Endodermal cell (in vitro differentiated cells): ENCODE results near the gene G6PD. TPM values are rescaled to one million over a fixed set of nuclear protein-coding genes. Genes with fewer than 3 reads are reported as not detected.
"Not testable (repeated sequence)": the region's sequence is repeated elsewhere in the genome, so short reads cannot be mapped to it uniquely, and the experiment has no call there.

ENCODE experiments used
- DNase-seq: peaks from one replicate; pipeline ENCODE4 v3.0.0-alpha.2; 2017
- H3K27ac ChIP-seq: 2 replicates; pipeline ENCODE4 v1.5.1; 2013; ENCODE audit warnings: mild to moderate bottlenecking, low read depth, low read length, moderate library complexity
- H3K27me3 ChIP-seq: 2 replicates; pipeline ENCODE4 v1.6.1; 2013; ENCODE audit warnings: mild to moderate bottlenecking, low read length, moderate library complexity; ENCODE audit not compliant: insufficient read depth, control insufficient read depth, poor library complexity, severe bottlenecking
- H3K36me3 ChIP-seq: 2 replicates; pipeline ENCODE4 v1.7.0; 2013; ENCODE audit warnings: mild to moderate bottlenecking, low read length, moderate library complexity; ENCODE audit not compliant: control insufficient read depth, insufficient read depth
- H3K4me1 ChIP-seq: one replicate; pipeline ENCODE4 v1.7.0; 2013; ENCODE audit warnings: low read length; ENCODE audit not compliant: control insufficient read depth, insufficient read depth
- H3K4me3 ChIP-seq: 2 replicates; pipeline ENCODE4 v1.5.1; 2013; ENCODE audit warnings: mild to moderate bottlenecking, low read length, moderate library complexity
- H3K9ac ChIP-seq: 2 replicates; pipeline ENCODE4 v1.6.1; 2013; ENCODE audit warnings: mild to moderate bottlenecking, low read length, moderate library complexity; ENCODE audit not compliant: poor library complexity, severe bottlenecking; ENCODE audit errors: extremely low read depth
- H3K9me3 ChIP-seq: 2 replicates; pipeline ENCODE4 v1.6.1; 2013; ENCODE audit warnings: mild to moderate bottlenecking, low read length, moderate library complexity; ENCODE audit not compliant: control insufficient read depth
- H3K27ac Mint-ChIP-seq: 2 replicates; pipeline ENCODE4 v1.8.0; 2020; ENCODE audit warnings: mixed read lengths
- H3K27me3 Mint-ChIP-seq: 2 replicates; pipeline ENCODE4 v1.8.0; 2021; ENCODE audit warnings: mild to moderate bottlenecking, mixed read lengths; ENCODE audit not compliant: insufficient read depth
- H3K36me3 Mint-ChIP-seq: 2 replicates; pipeline ENCODE4 v1.8.0; 2020; ENCODE audit warnings: low read depth, mixed read lengths
- H3K4me1 Mint-ChIP-seq: 2 replicates; pipeline ENCODE4 v1.8.0; 2020; ENCODE audit warnings: mixed read lengths
- H3K4me3 Mint-ChIP-seq: 2 replicates; pipeline ENCODE4 v1.8.0; 2020; ENCODE audit warnings: mild to moderate bottlenecking, moderate library complexity, mixed read lengths
- H3K9me3 Mint-ChIP-seq: 2 replicates; pipeline ENCODE4 v1.8.0; 2020; ENCODE audit warnings: mild to moderate bottlenecking, mixed read lengths
- WGBS, 2 experiments: methylation state at CpG; one replicate each; pipeline versions ENCODE4 v1.1.5 to v1.1.7; 2013; ENCODE audit warnings: missing lambda C conversion rate in 2 of 2, mixed read lengths in 1 of 2; ENCODE audit not compliant: insufficient coverage in 1 of 2, insufficient read length in 1 of 2; 5-methylcytosine and 5-hydroxymethylcytosine counted together
- total RNA-seq, 2 donors: library from RNA; stranded (reverse); fragmentation: NEBNext Ultra II Directional in 1 of 2; extraction: Animal tissue kit (Norgen Biotek cat#: 25700) in 1 of 2; gene quantifications; 2 replicates in 1 of 2; 3 replicates in 1 of 2; pipeline ENCODE4 v1.2.1, GENCODE V29; 2021

The G6PD gene
- total RNA-seq, 2 donors from 2014 or later = 71.7 to 81.4 TPM

DNA sequence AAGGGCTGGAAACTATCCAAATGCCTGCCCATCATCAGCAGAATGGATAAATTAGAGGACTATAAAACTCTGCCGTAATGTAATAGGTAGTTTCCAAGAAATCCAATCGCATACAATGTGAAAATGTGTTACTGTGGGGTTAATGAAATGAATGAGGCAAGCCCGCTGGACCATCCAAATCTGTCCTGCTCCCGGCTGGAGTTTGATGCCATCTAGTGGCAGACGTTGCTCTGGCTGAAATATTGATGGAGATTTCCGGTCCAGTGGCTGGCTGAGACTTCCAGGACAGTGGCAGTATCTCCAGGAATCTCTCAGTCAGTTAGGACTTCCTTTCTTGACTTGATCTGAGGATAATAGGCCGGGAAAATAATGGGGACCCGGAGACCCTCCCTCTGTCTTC lies 36.3 kb upstream of the G6PD start:
- not testable (repeated sequence) for H3K27ac Mint-ChIP-seq, H3K27me3 ChIP-seq, DNase-seq, H3K4me1 ChIP-seq, H3K9me3 ChIP-seq, H3K4me3 Mint-ChIP-seq, H3K36me3 Mint-ChIP-seq, H3K36me3 ChIP-seq, H3K9me3 Mint-ChIP-seq, H3K27ac ChIP-seq, H3K27me3 Mint-ChIP-seq, H3K9ac ChIP-seq, H3K4me1 Mint-ChIP-seq, H3K4me3 ChIP-seq
- WGBS, 2 experiments = no CpG with 5 or more reads among the region's 8 CpGs

- not testable (repeated sequence) for H3K4me1 Mint-ChIP-seq, H3K27ac ChIP-seq, H3K36me3 Mint-ChIP-seq, H3K4me3 Mint-ChIP-seq, DNase-seq, H3K4me1 ChIP-seq, H3K27ac Mint-ChIP-seq, H3K27me3 Mint-ChIP-seq, H3K9ac ChIP-seq, H3K9me3 ChIP-seq, H3K9me3 Mint-ChIP-seq, H3K36me3 ChIP-seq, H3K27me3 ChIP-seq, H3K4me3 ChIP-seq
- no CpG with 5 or more reads among the region's 5 CpGs for WGBS, 2 experiments
These were observed 28.4 kb upstream of the G6PD start for GRCh38 chrX:154575076-154575475.

DNA sequence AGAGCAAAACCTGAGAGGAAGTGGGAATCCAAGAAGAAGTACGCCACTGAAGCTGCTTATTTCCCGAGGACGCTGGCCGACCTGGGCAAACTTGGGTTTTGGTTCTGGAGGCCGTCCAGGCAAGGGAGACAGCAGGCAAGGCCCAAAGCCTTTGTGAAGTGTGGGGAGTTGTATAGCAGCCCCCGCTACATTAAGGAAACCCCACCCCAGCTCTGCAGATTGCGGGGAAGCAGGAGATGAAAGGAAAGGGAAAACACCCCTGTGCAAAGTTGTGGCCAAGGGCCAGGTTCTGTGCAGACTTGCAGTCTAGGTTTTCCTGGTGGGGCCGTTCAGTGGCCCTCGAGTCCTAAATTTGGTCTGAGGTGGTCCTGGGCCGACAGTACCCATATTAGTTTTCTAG lies 26.4 kb upstream of the G6PD start:
- not testable (repeated sequence) for H3K27ac Mint-ChIP-seq, H3K9ac ChIP-seq, H3K9me3 Mint-ChIP-seq, H3K27me3 Mint-ChIP-seq, H3K4me1 Mint-ChIP-seq, H3K9me3 ChIP-seq, H3K4me1 ChIP-seq, H3K27me3 ChIP-seq, H3K36me3 Mint-ChIP-seq, H3K27ac ChIP-seq, H3K36me3 ChIP-seq, H3K4me3 ChIP-seq, H3K4me3 Mint-ChIP-seq, DNase-seq
- WGBS, 2 experiments = no CpG with 5 or more reads among the region's 10 CpGs

DNA sequence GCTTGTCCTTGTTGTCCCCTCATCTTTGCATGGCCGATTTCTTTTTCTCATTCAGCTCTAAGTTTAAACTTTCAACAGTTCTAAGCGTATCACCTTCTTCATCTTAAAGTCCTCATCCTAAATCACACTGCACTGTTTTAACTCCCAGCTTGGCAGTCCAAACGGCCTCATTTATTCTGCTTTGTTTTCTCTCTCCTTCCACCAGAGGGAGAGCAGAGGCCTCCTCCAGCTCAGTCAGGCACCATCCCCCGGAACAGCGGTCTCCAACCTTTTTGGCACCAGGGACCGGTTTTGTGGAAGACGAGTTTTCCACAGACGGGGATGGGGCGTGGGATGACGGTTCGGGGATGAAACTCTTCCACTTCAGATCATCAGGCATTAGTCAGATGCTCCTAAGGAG lies 23.7 kb upstream of the G6PD start:
- H3K4me1 Mint-ChIP-seq, DNase-seq, H3K9ac ChIP-seq, H3K27me3 ChIP-seq, H3K4me3 ChIP-seq, H3K36me3 Mint-ChIP-seq, H3K36me3 ChIP-seq, H3K27ac ChIP-seq, H3K9me3 Mint-ChIP-seq, H3K4me3 Mint-ChIP-seq, H3K27me3 Mint-ChIP-seq, H3K27ac Mint-ChIP-seq, H3K9me3 ChIP-seq, H3K4me1 ChIP-seq: not testable (repeated sequence)
- no CpG with 5 or more reads among the region's 11 CpGs for WGBS, 2 experiments

- no CpG with 5 or more reads among the region's 10 CpGs for WGBS, 2 experiments
These were observed 15.6 kb upstream of the G6PD start for GRCh38 chrX:154562295-154562694.

DNA sequence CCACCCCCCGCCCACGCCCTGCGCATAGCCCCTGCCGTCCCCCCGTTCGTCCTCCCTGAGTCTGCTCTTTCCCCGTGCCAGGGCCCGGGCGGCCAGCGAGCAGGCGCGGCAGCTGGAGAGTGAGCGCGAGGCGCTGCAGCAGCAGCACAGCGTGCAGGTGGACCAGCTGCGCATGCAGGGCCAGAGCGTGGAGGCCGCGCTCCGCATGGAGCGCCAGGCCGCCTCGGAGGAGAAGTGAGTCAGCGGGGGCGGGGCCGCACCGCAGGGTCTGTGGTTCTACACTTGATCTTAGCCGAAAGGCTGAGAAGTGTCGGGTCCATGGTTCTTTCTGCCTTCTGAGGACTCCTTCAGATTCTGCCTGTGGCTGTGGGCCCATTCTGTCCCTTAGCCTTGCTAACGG lies 13.7 kb upstream of the G6PD start:
- H3K4me3 Mint-ChIP-seq, H3K36me3 ChIP-seq, H3K9ac ChIP-seq, H3K9me3 Mint-ChIP-seq, H3K36me3 Mint-ChIP-seq, H3K27ac ChIP-seq, DNase-seq, H3K4me3 ChIP-seq, H3K27ac Mint-ChIP-seq, H3K4me1 Mint-ChIP-seq, H3K9me3 ChIP-seq, H3K27me3 ChIP-seq, H3K27me3 Mint-ChIP-seq, H3K4me1 ChIP-seq: not testable (repeated sequence)
- WGBS, 2 experiments = no CpG with 5 or more reads among the region's 31 CpGs

More at GRCh38 chrX:154562295-154562694, 15.6 kb upstream of the G6PD start:
- not testable (repeated sequence) for H3K36me3 ChIP-seq, H3K4me1 Mint-ChIP-seq, H3K9me3 ChIP-seq, H3K27me3 Mint-ChIP-seq, H3K36me3 Mint-ChIP-seq, H3K4me3 Mint-ChIP-seq, H3K4me3 ChIP-seq, H3K9me3 Mint-ChIP-seq, DNase-seq, H3K27me3 ChIP-seq, H3K9ac ChIP-seq, H3K4me1 ChIP-seq, H3K27ac ChIP-seq, H3K27ac Mint-ChIP-seq

GRCh38 chrX:154558896-154559295 lies 12.2 kb upstream of the G6PD start:
- WGBS, 2 experiments = no CpG with 5 or more reads among the region's 21 CpGs
- H3K27ac ChIP-seq, H3K4me1 ChIP-seq, H3K36me3 Mint-ChIP-seq, H3K4me3 Mint-ChIP-seq, H3K4me3 ChIP-seq, H3K27me3 Mint-ChIP-seq, H3K36me3 ChIP-seq, H3K4me1 Mint-ChIP-seq, DNase-seq, H3K9me3 ChIP-seq, H3K9ac ChIP-seq, H3K27ac Mint-ChIP-seq, H3K27me3 ChIP-seq: not testable (repeated sequence)
- H3K9me3 Mint-ChIP-seq = peaks cover 16% of the 10 kb centered on the region
